Neutrophil (primary cell): ENCODE measurements around the gene OTUD1.

Experiments used
- H3K27ac ChIP-seq: fragments of 200-600 bp; sonication (generic); 2 replicates; pipeline ENCODE4 v1.5.1; 2016; ENCODE audit warnings: mild to moderate bottlenecking, moderate library complexity
- H3K27me3 ChIP-seq: fragments of 200-600 bp; sonication (generic); 2 replicates; pipeline ENCODE4 v1.6.0; 2016; ENCODE audit warnings: mild to moderate bottlenecking
- H3K36me3 ChIP-seq: fragments of 200-600 bp; sonication (generic); 2 replicates; pipeline ENCODE4 v1.5.1; 2017
- H3K4me1 ChIP-seq, 2 experiments: fragments of 200-600 bp in 1 of 2; sonication (generic) in 1 of 2; 1 replicate in 1 of 2; 2 replicates in 1 of 2; pipeline versions ENCODE4 v1.5.1 to v1.6.1; 2013 to 2016; ENCODE audit warnings: low read depth in 1 of 2, low read length in 1 of 2, mild to moderate bottlenecking in 1 of 2, moderate library complexity in 1 of 2; ENCODE audit not compliant: control insufficient read depth in 1 of 2, insufficient read depth in 1 of 2
- H3K4me3 ChIP-seq, 2 experiments: fragments of 200-600 bp in 1 of 2; sonication (generic) in 1 of 2; 1 replicate in 1 of 2; 2 replicates in 1 of 2; pipeline ENCODE4 v1.5.1; 2013 to 2016; ENCODE audit warnings: low read depth in 1 of 2, low read length in 1 of 2, mild to moderate bottlenecking in 1 of 2, moderate library complexity in 1 of 2
- H3K9me3 ChIP-seq: fragments of 200-600 bp; sonication (generic); 2 replicates; pipeline ENCODE4 v1.5.1; 2016
- TF ChIP-seq, protein P1 (sequence below): fragments of 200-600 bp; sonication (generic); IDR thresholded peaks from 2 replicates; pipeline ENCODE4 v1.5.1; 2016; ENCODE audit warnings: antibody characterized with exemption

The OTUD1 gene

DNA sequence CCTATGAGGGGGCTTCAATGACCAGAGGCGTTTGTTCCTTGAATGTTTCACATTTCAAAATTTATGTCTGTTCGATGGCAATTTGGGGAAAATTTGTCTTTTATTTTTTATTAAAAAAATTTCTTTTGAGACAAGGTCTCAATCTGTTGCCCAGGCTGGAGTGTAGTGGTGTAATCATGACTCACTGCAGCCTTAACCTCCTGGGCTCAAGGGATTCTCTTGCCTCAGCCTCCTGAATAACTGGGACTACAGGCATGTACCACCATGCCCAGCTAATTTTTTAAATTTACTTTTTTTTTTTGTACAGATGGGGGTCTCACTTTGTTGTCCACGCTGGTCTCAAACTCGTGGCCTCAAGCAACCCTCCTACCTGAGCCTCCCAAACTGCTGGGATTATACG, 39.7 kb downstream of the OTUD1 start:
- Histone ChIP-seq H3K27ac (no peak overlapping the region), H3K27me3 (no peaks in the 10 kb centered on the region), H3K36me3 (no peaks in the 10 kb centered on the region), H3K4me1 (peaks cover 17 to 24% of the 10 kb centered on the region in 2 experiments), H3K9me3 (no peaks in the 10 kb centered on the region), H3K4me3 (no peak overlapping the region)
- TF ChIP-seq, protein P1, sequence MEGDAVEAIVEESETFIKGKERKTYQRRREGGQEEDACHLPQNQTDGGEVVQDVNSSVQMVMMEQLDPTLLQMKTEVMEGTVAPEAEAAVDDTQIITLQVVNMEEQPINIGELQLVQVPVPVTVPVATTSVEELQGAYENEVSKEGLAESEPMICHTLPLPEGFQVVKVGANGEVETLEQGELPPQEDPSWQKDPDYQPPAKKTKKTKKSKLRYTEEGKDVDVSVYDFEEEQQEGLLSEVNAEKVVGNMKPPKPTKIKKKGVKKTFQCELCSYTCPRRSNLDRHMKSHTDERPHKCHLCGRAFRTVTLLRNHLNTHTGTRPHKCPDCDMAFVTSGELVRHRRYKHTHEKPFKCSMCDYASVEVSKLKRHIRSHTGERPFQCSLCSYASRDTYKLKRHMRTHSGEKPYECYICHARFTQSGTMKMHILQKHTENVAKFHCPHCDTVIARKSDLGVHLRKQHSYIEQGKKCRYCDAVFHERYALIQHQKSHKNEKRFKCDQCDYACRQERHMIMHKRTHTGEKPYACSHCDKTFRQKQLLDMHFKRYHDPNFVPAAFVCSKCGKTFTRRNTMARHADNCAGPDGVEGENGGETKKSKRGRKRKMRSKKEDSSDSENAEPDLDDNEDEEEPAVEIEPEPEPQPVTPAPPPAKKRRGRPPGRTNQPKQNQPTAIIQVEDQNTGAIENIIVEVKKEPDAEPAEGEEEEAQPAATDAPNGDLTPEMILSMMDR, result no peak

GRCh38 chr10:23479798-23480473, 41.1 kb downstream of the OTUD1 start:
- Histone ChIP-seq H3K36me3 (no peaks in the 10 kb centered on the region), H3K4me3 (no peak overlapping the region), H3K4me1 (peaks cover 14 to 17% of the 10 kb centered on the region in 2 experiments), H3K27me3 (no peaks in the 10 kb centered on the region), H3K9me3 (no peaks in the 10 kb centered on the region), H3K27ac (no peak overlapping the region)
- TF ChIP-seq, protein P1, result no peak

- H3K27ac ChIP-seq, result no peak overlapping the region
- H3K4me3 ChIP-seq, result no peak overlapping the region
- peaks cover 12 to 15% of the 10 kb centered on the region in 2 experiments for H3K4me1 ChIP-seq
- TF ChIP-seq, protein P1, result no peak
- no peaks in the 10 kb centered on the region for H3K27me3 ChIP-seq
- no peaks in the 10 kb centered on the region for H3K9me3 ChIP-seq
- no peaks in the 10 kb centered on the region for H3K36me3 ChIP-seq
These were observed 42.6 kb downstream of the OTUD1 start for GRCh38 chr10:23481363-23481961.

DNA sequence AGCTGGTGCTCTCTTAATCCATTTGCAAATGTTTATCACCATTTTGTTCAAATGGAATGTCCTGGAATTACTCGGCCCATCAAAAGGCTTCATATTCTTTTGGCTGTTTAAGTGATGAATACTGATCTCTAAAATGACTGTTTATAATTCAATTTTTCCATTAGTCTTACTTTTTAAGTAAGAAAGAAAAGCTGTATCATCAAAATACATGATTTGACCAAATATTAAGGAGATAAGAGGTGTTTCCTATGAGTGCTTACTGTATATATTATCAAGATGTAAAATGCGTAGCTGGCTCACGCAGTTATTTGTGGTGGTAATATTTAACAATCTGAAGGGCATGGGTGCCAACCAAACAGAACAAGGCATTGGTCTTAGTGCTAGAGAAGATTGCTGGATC, 51.2 kb downstream of the OTUD1 start:
- no peak overlapping the region for H3K27ac ChIP-seq
- no peaks in the 10 kb centered on the region for H3K9me3 ChIP-seq
- H3K4me1 ChIP-seq, result no peaks in the 10 kb centered on the region
- peaks cover 5% of the 10 kb centered on the region for H3K27me3 ChIP-seq
- H3K4me3 ChIP-seq, result no peak overlapping the region
- TF ChIP-seq, protein P1, result no peak
- H3K36me3 ChIP-seq, result no peaks in the 10 kb centered on the region
